ENCODE measurements around the gene SSUH2. TPM values are rescaled to one million over a fixed set of nuclear protein-coding genes. Genes with fewer than 3 reads are reported as not detected.

Gene SSUH2
- total and polyA plus RNA-seq, 9 of the 15 experiments (the other 6 are each of a cell fraction or from before 2014, with no cell fraction given) = 0.04 to 0.17 (median 0.04) TPM; not detected in 6

GRCh38 chr3:8624612-8625011, 20.0 kb downstream of the SSUH2 start:
- BruUV-seq (replicated peaks) = no TSS peak

More at GRCh38 chr3:8624612-8625011, 20.0 kb downstream of the SSUH2 start:
- H3K27ac ChIP-seq (ENCODE audit: extremely low read depth, low read depth, low read length) = no peak overlapping the region
- H3K36me3 ChIP-seq (ENCODE audit: control insufficient read depth, insufficient read depth, low read length) = no peaks in the 10 kb centered on the region
- peaks cover 11 to 14% of the 10 kb centered on the region in 2 experiments; a peak in 4 of 5 replicates for H3K4me1 ChIP-seq (replicated peaks in 1 of 2; ENCODE audit: control insufficient read depth in 2 of 2, insufficient read depth in 2 of 2, low read length in 2 of 2)
- H3K9me1 ChIP-seq (ENCODE audit: control insufficient read depth, insufficient read depth, low read length) = no peaks in the 10 kb centered on the region
- CTCF ChIA-PET (ENCODE audit: low intra/inter-chr PET ratio) = no interaction called here
- H3K79me2 ChIP-seq (ENCODE audit: control insufficient read depth, insufficient read depth, low read length) = no peaks in the 10 kb centered on the region
- no peak overlapping the region for H3K4me2 ChIP-seq (ENCODE audit: insufficient read depth, low read length)
- H4K20me1 ChIP-seq (replicated peaks; ENCODE audit: control insufficient read depth, insufficient read depth, low read length) = no peaks in the 10 kb centered on the region; the same call in 1 of the 2 replicates
- peaks cover 0 to 26% of the 10 kb centered on the region in 2 experiments; a peak in 2 of 5 replicates for H3K27me3 ChIP-seq (ENCODE audit: control insufficient read depth in 2 of 2, insufficient read depth in 2 of 2, low read length in 2 of 2)
- TF ChIP-seq, protein P1, sequence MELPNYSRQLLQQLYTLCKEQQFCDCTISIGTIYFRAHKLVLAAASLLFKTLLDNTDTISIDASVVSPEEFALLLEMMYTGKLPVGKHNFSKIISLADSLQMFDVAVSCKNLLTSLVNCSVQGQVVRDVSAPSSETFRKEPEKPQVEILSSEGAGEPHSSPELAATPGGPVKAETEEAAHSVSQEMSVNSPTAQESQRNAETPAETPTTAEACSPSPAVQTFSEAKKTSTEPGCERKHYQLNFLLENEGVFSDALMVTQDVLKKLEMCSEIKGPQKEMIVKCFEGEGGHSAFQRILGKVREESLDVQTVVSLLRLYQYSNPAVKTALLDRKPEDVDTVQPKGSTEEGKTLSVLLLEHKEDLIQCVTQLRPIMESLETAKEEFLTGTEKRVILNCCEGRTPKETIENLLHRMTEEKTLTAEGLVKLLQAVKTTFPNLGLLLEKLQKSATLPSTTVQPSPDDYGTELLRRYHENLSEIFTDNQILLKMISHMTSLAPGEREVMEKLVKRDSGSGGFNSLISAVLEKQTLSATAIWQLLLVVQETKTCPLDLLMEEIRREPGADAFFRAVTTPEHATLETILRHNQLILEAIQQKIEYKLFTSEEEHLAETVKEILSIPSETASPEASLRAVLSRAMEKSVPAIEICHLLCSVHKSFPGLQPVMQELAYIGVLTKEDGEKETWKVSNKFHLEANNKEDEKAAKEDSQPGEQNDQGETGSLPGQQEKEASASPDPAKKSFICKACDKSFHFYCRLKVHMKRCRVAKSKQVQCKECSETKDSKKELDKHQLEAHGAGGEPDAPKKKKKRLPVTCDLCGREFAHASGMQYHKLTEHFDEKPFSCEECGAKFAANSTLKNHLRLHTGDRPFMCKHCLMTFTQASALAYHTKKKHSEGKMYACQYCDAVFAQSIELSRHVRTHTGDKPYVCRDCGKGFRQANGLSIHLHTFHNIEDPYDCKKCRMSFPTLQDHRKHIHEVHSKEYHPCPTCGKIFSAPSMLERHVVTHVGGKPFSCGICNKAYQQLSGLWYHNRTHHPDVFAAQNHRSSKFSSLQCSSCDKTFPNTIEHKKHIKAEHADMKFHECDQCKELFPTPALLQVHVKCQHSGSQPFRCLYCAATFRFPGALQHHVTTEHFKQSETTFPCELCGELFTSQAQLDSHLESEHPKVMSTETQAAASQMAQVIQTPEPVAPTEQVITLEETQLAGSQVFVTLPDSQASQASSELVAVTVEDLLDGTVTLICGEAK (IDR thresholded peaks at IDR 0.05) = peak; percentile 88
- TF ChIP-seq, protein P1 (CRISPR knock-in tag; IDR thresholded peaks at IDR 0.05) = peak; percentile 85
- TF ChIP-seq ZNF165 (CRISPR knock-in tag; IDR thresholded peaks at IDR 0.05; ENCODE audit: borderline replicate concordance) = no peak
- DNase-seq (ENCODE audit: extremely low read depth in 1 of 4, low spot score in 3 of 4) = no peak
- intact Hi-C loops (cut with micrococcal nuclease) (loop anchor here (10.0 kb wide), 1 partner anchor 300 kb away; no protein-coding TSS in a partner anchor), in situ Hi-C loops (cut with MboI) (no loop called here)
- POLR2A ChIA-PET = interaction anchor here (1.2 kb wide), 1 partner anchor 10 kb away, joined by 3 read pairs; no protein-coding TSS in a partner anchor
- no peak for FAIRE-seq
- no peak for ATAC-seq
- H3K9me3 ChIP-seq (replicated peaks; ENCODE audit: control insufficient read depth, insufficient read depth, low read depth, low read length) = no peaks in the 10 kb centered on the region
- H2AFZ ChIP-seq (ENCODE audit: low read depth, low read length) = no peak overlapping the region
- no peak overlapping the region for H3K9ac ChIP-seq (ENCODE audit: insufficient read depth in 1 of 2, low read depth in 2 of 2, low read length in 2 of 2)
- H3K4me3 ChIP-seq = no peak overlapping the region
- 1% methylated on average over 7 of the region's 7 CpGs for WGBS (ENCODE audit: insufficient coverage, low coverage, missing lambda C conversion rate)

Measured in K562 (cell line).